GM23248 (cell line): ENCODE data around the gene UBTF. TPM values are rescaled to one million over a fixed set of nuclear protein-coding genes. Genes with fewer than 3 reads are reported as not detected.

Experiments used
- DNase-seq: peaks from one replicate; pipeline ENCODE4 v3.0.0-alpha.2; 2015
- H2AFZ ChIP-seq: fragments of 200-600 bp; sonication (generic); 2 replicates; pipeline ENCODE4 v1.6.1; 2016; ENCODE audit warnings: antibody characterized with exemption
- H3F3A ChIP-seq: fragments of 200-600 bp; sonication (generic); 2 replicates; pipeline ENCODE4 v1.6.1; 2016; ENCODE audit warnings: mild to moderate bottlenecking, antibody characterized with exemption, mixed run types; ENCODE audit not compliant: insufficient read depth
- H3K27ac ChIP-seq: fragments of 200-600 bp; sonication (generic); 2 replicates; pipeline ENCODE4 v1.5.1; 2016; ENCODE audit warnings: mild to moderate bottlenecking
- H3K27me3 ChIP-seq: fragments of 200-600 bp; sonication (generic); replicated peaks from 2 replicates; pipeline ENCODE4 v1.6.1; 2016; ENCODE audit warnings: mild to moderate bottlenecking; ENCODE audit not compliant: insufficient read depth
- H3K36me3 ChIP-seq: fragments of 200-600 bp; sonication (generic); 2 replicates; pipeline ENCODE4 v1.6.1; 2016; ENCODE audit warnings: low read depth, mild to moderate bottlenecking
- H3K4me1 ChIP-seq: fragments of 200-600 bp; sonication (generic); 2 replicates; pipeline ENCODE4 v1.6.1; 2016; ENCODE audit warnings: mild to moderate bottlenecking; ENCODE audit not compliant: insufficient read depth
- H3K4me2 ChIP-seq: fragments of 200-600 bp; sonication (generic); one replicate; pipeline ENCODE4 v1.6.1; 2016; ENCODE audit warnings: mild to moderate bottlenecking; ENCODE audit not compliant: unreplicated experiment
- H3K4me3 ChIP-seq: fragments of 200-600 bp; sonication (generic); 2 replicates; pipeline ENCODE4 v1.5.1; 2016; ENCODE audit warnings: mild to moderate bottlenecking
- H3K79me2 ChIP-seq: fragments of 200-600 bp; sonication (generic); 2 replicates; pipeline ENCODE4 v1.6.1; 2016; ENCODE audit warnings: mild to moderate bottlenecking; ENCODE audit not compliant: insufficient read depth
- H3K9ac ChIP-seq: fragments of 200-600 bp; sonication (generic); 2 replicates; pipeline ENCODE4 v1.6.1; 2016; ENCODE audit warnings: mild to moderate bottlenecking
- H3K9me2 ChIP-seq: fragments of 200-600 bp; sonication (generic); 2 replicates; pipeline ENCODE4 v1.6.1; 2016; ENCODE audit warnings: mixed run types, mild to moderate bottlenecking, moderate library complexity; ENCODE audit not compliant: insufficient read depth
- H3K9me3 ChIP-seq: fragments of 200-600 bp; sonication (generic); one replicate; pipeline ENCODE4 v1.6.1; 2017; ENCODE audit warnings: low read depth
- H4K20me1 ChIP-seq: fragments of 200-600 bp; sonication (generic); 2 replicates; pipeline ENCODE4 v1.6.0; 2016; ENCODE audit not compliant: insufficient read depth
- EZH2 ChIP-seq: fragments of 200-600 bp; sonication (generic); IDR thresholded peaks from 2 replicates; pipeline ENCODE4 v1.6.1; 2018; ENCODE audit warnings: antibody characterized with exemption, mild to moderate bottlenecking; ENCODE audit not compliant: insufficient read depth, poor library complexity, severe bottlenecking
- EZH2phosphoT487 ChIP-seq: fragments of 200-600 bp; sonication (generic); IDR thresholded peaks from 2 replicates; pipeline ENCODE4 v1.6.1; 2018; ENCODE audit warnings: antibody characterized with exemption, moderate library complexity, mild to moderate bottlenecking, low read depth; ENCODE audit not compliant: insufficient read depth
- WGBS, 2 experiments: methylation state at CpG; one replicate each; pipeline ENCODE4 v1.1.6; 2015 to 2017; ENCODE audit warnings: low lambda C conversion rate in 2 of 2, low coverage in 1 of 2; ENCODE audit errors: missing lambda C conversion rate in 2 of 2; 5-methylcytosine and 5-hydroxymethylcytosine counted together
- in situ Hi-C: fragments of 300-500 bp; cut with MboI; formaldehyde crosslinking; loops from 2 replicates; pipeline ENCODE4 v1.15.0; 2020
- polyA plus RNA-seq: library from polyadenylated mRNA; unstranded; fragments of >200 nt; fragmentation: Nextera tagmentation; extraction: Ambion mirVana; gene quantifications from 2 replicates; pipeline ENCODE4 v1.2.1, GENCODE V29; 2016
- total RNA-seq: library from RNA; depleted of rRNA; stranded (reverse); fragments of >200 nt; shearing (Covaris generic); gene quantifications from 2 replicates; pipeline ENCODE4 v1.2.3, GENCODE V29; 2014

The UBTF gene
- total and polyA plus RNA-seq, 2 experiments from 2014 or later, result 48.2 to 62.3 TPM

- H3F3A ChIP-seq, result peaks cover 22% of the 10 kb centered on the region
- H4K20me1 ChIP-seq, result no peaks in the 10 kb centered on the region
- H3K4me1 ChIP-seq, result peaks cover 13% of the 10 kb centered on the region; the same call in 1 of the 2 replicates
- H3K27me3 ChIP-seq, result no peaks in the 10 kb centered on the region
- TF ChIP-seq EZH2 (no peak), EZH2phosphoT487 (no peak)
- no peaks in the 10 kb centered on the region for H3K9me2 ChIP-seq
- H3K9me3 ChIP-seq, result no peaks in the 10 kb centered on the region
- H3K4me2 ChIP-seq, result no peak overlapping the region
- H3K4me3 ChIP-seq, result 0 out of 2 replicates have a peak overlapping the region, but pooled peaks have one; percentile 89
- H3K27ac ChIP-seq, result no peak overlapping the region
- peaks cover 29% of the 10 kb centered on the region for H3K79me2 ChIP-seq
- no peak for DNase-seq
- H2AFZ ChIP-seq, result no peak overlapping the region
- 91% methylated on average over 15 of the region's 15 CpGs for WGBS, 2 experiments
- H3K9ac ChIP-seq, result peak overlapping the region; percentile 89
- in situ Hi-C loops, result no loop called here
- H3K36me3 ChIP-seq, result peaks cover 15% of the 10 kb centered on the region; the same call in 1 of the 2 replicates
Measured at GRCh38 chr17:44197107-44197506, 22.4 kb downstream of the UBTF start.

GRCh38 chr17:44193326-44194084 lies 26.0 kb downstream of the UBTF start:
- 92 to 97% methylated on average over 14 of the region's 14 CpGs for WGBS, 2 experiments
- no peak overlapping the region for H3K4me2 ChIP-seq
- DNase-seq, result no peak
- no peak overlapping the region for H3K9ac ChIP-seq
- H3F3A ChIP-seq, result peaks cover 20% of the 10 kb centered on the region
- no peak overlapping the region for H2AFZ ChIP-seq
- H3K79me2 ChIP-seq, result peaks cover 31% of the 10 kb centered on the region
- no peak overlapping the region for H3K27ac ChIP-seq
- peaks cover 21% of the 10 kb centered on the region; the same call in 1 of the 2 replicates for H3K36me3 ChIP-seq
- no peaks in the 10 kb centered on the region for H3K9me3 ChIP-seq
- H4K20me1 ChIP-seq, result no peaks in the 10 kb centered on the region
- no peaks in the 10 kb centered on the region for H3K9me2 ChIP-seq
- in situ Hi-C loops, result no loop called here
- TF ChIP-seq EZH2phosphoT487 (no peak), EZH2 (no peak)
- H3K4me1 ChIP-seq, result peaks cover 9% of the 10 kb centered on the region
- no peak overlapping the region for H3K4me3 ChIP-seq
- no peaks in the 10 kb centered on the region for H3K27me3 ChIP-seq

- Histone ChIP-seq H3F3A (peaks cover 20% of the 10 kb centered on the region), H3K9ac (no peak overlapping the region), H3K36me3 (peaks cover 21% of the 10 kb centered on the region; the same call in 1 of the 2 replicates), H3K9me2 (no peaks in the 10 kb centered on the region), H3K4me1 (peaks cover 12% of the 10 kb centered on the region), H3K27ac (no peak overlapping the region), H4K20me1 (no peaks in the 10 kb centered on the region), H3K4me3 (no peak overlapping the region), H3K79me2 (peaks cover 31% of the 10 kb centered on the region), H3K27me3 (no peaks in the 10 kb centered on the region), H2AFZ (no peak overlapping the region), H3K4me2 (no peak overlapping the region), H3K9me3 (no peaks in the 10 kb centered on the region)
- in situ Hi-C loops, result no loop called here
- no peak for DNase-seq
- WGBS, 2 experiments, result 79 to 82% methylated on average over 5 of the region's 5 CpGs
- no peak for TF ChIP-seq EZH2phosphoT487
- no peak for TF ChIP-seq EZH2
Measured at GRCh38 chr17:44192750-44193149, 26.7 kb downstream of the UBTF start.

DNA sequence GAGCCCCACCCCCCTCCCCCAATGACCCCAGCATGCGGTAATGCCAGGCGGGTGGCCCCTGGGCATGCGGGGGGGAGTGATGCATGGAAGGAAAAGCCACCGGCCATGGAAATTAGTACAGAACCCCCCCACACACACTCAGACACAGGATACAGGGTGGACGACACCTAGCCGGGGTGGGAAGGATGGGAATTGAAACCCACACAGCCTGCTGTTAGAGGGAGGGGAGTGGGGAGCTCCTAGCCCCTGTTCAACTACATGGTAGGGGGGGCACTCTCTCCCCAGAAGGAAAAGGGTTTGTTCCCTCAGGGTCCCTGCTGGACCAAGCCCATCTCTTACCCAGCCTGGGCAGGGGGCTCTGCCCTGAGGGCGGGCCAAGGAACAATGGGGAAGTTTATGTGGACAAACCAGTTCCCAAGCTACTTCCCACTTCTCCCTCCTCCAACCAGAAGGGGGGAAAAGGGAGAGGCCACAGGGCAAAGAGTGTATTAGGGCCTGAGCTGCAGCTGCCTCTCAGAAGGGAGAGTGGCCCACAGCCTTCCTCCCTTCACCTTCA lies 27.5 kb downstream of the UBTF start:
- WGBS, 2 experiments, result 59 to 69% methylated on average over 7 of the region's 7 CpGs
- peaks cover 9% of the 10 kb centered on the region for H3K4me1 ChIP-seq
- H3K27me3 ChIP-seq, result no peaks in the 10 kb centered on the region

More for the DNA sequence above, 27.5 kb downstream of the UBTF start:
- H3K79me2 ChIP-seq, result peaks cover 31% of the 10 kb centered on the region
- H3K4me2 ChIP-seq, result no peak overlapping the region
- H2AFZ ChIP-seq, result no peak overlapping the region
- H4K20me1 ChIP-seq, result no peaks in the 10 kb centered on the region
- H3K9me2 ChIP-seq, result no peaks in the 10 kb centered on the region
- H3K9ac ChIP-seq, result no peak overlapping the region
- peaks cover 21% of the 10 kb centered on the region; the same call in 1 of the 2 replicates for H3K36me3 ChIP-seq
- peaks cover 20% of the 10 kb centered on the region for H3F3A ChIP-seq
- no peak for DNase-seq
- TF ChIP-seq EZH2phosphoT487, result no peak
- TF ChIP-seq EZH2, result no peak
- H3K4me3 ChIP-seq, result no peak overlapping the region
- no peaks in the 10 kb centered on the region for H3K9me3 ChIP-seq
- in situ Hi-C loops, result no loop called here
- H3K27ac ChIP-seq, result no peak overlapping the region
